Heart right ventricle (tissue), 16 donors: ENCODE data around the gene AKAP9. TPM values are rescaled to one million over a fixed set of nuclear protein-coding genes. Genes with fewer than 3 reads are reported as not detected.
A peak's percentile ranks its signal among the peaks of the same experiment; 100 is the strongest.
"Not testable (repeated sequence)": the region's sequence is repeated elsewhere in the genome, so short reads cannot be mapped to it uniquely, and the experiment has no call there.

Source experiments
- ATAC-seq, 8 donors: fragments of 200-7000 bp; cut with Tn5 transposase; one replicate each; pipeline ENCODE4 v1.9.1; 2020; ENCODE audit warnings: mild to moderate bottlenecking in 8 of 8, moderate library complexity in 8 of 8, moderate number of reproducible peaks in 1 of 8
- DNase-seq, 2 donors: peaks; one replicate each; pipeline ENCODE4 v3.0.0-alpha.2; 2020
- H3K27ac ChIP-seq, 10 donors: fragments of 200-600 bp; sonication (generic) in 2 of 10; one replicate each; pipeline versions ENCODE4 v1.5.0 to v1.8.0; 2020 to 2022; ENCODE audit warnings: mild to moderate bottlenecking in 3 of 10
- H3K27me3 ChIP-seq, 7 donors: fragments of 200-600 bp; one replicate each; pipeline ENCODE4 v1.8.0; 2021 to 2022; ENCODE audit warnings: mild to moderate bottlenecking in 2 of 7
- H3K36me3 ChIP-seq, 9 donors: fragments of 200-600 bp; sonication (generic) in 1 of 9; one replicate each; pipeline versions ENCODE4 v1.5.0 to v1.8.0; 2020 to 2022; ENCODE audit warnings: mild to moderate bottlenecking in 2 of 9
- H3K4me1 ChIP-seq, 9 donors: fragments of 200-600 bp; sonication (generic) in 1 of 9; one replicate each; pipeline versions ENCODE4 v1.5.0 to v1.8.0; 2020 to 2022; ENCODE audit warnings: mild to moderate bottlenecking in 4 of 9
- H3K4me3 ChIP-seq, 10 donors: fragments of 200-600 bp; sonication (generic) in 2 of 10; one replicate each; pipeline versions ENCODE4 v1.5.0 to v1.8.0; 2020 to 2022; ENCODE audit warnings: mild to moderate bottlenecking in 7 of 10, moderate library complexity in 2 of 10
- H3K9me3 ChIP-seq, 11 donors: fragments of 200-600 bp in 10 of 11; sonication (generic) in 2 of 11; one replicate each; pipeline versions ENCODE4 v1.5.0 to v1.8.0; 2013 to 2022; ENCODE audit warnings: mild to moderate bottlenecking in 2 of 11, control low read depth in 1 of 11, moderate library complexity in 1 of 11
- WGBS, 2 donors: extraction: QIAGEN DNeasy Blood & Tissue Kit; methylation state at CpG; one replicate each; pipeline ENCODE4 v1.1.7; 2013; ENCODE audit warnings: inconsistent platforms in 1 of 2; 5-methylcytosine and 5-hydroxymethylcytosine counted together
- intact Hi-C, 10 donors: fragments of 100-400 bp; cut with DNase I; formaldehyde crosslinking; loops; one replicate each; pipeline versions ENCODE4 v1.11.1 to v1.14.2; 2022
- polyA plus RNA-seq, 2 donors: library from polyadenylated mRNA; stranded (reverse); fragments of 200-250 nt; gene quantifications; one replicate each; pipeline ENCODE4 v1.2.3, GENCODE V29; 2013
- total RNA-seq, 10 donors: library from RNA; stranded (reverse); fragmentation: NEBNext Ultra II Directional in 3 of 10; extraction: Animal tissue kit (Norgen Biotek cat#: 25700) in 3 of 10; gene quantifications; one replicate each; pipeline versions ENCODE4 v1.2.1 to v1.2.4, GENCODE V29; 2021 to 2023
- TF ChIP-seq, protein P1 (sequence below), 9 donors: fragments of 200-600 bp; sonication (generic) in 2 of 9; IDR thresholded peaks; one replicate each; pipeline versions ENCODE4 v1.5.0 to v1.8.0; 2021 to 2022; ENCODE audit warnings: antibody characterized with exemption in 9 of 9, mild to moderate bottlenecking in 5 of 9, moderate library complexity in 1 of 9
- donor health status: Arrhythmogenic right ventricular cardiomyopathy.
- donor health status: ischemic (EF 13 %, LVEDD 7.1; RV severe dilation, severe dysfunction).
- donor health status: healthy with polysubstance abuse.
- donor health status: DM: no; HTN: yes; CAD: no.
- donor health status: DM: no; HTN: no; CAD: no.
- donor health status: ischemic (EF 25% LVEDD 6.9; RV normal size, moderate dysfunction).
- donor health status: ischemic (EF 25% LVEDD 5.7; RV mildly dilated, moderate dysfunction).
- donor health status: healthy.
- donor health status: DM: yes; HTN: yes; CAD: no.
- donor health status: Ischemic cardiomyopathy.
- donor health status: ischemic (EF 35%, LVEDD 5.7; RV mildly dilated, moderate dysfunction).
- donor health status: nonischemic (EF 11% LVEDD 7.7; RV severe dilation, severe dysfunction).
- donor health status: DM: yes; HTN: yes; CAD: no.
- donor health status: PGD.
- donor health status: ischemic (EF 29% LVEDD 5.4; RV normal size, mild dysfunction).
- donor health status: nonischemic (EF 23%, LVEDD 6.1; RV moderate dilation, normal function).

The AKAP9 gene
- total and polyA plus RNA-seq, 12 donors: 5.9 to 62.3 (median 49.2) TPM

DNA sequence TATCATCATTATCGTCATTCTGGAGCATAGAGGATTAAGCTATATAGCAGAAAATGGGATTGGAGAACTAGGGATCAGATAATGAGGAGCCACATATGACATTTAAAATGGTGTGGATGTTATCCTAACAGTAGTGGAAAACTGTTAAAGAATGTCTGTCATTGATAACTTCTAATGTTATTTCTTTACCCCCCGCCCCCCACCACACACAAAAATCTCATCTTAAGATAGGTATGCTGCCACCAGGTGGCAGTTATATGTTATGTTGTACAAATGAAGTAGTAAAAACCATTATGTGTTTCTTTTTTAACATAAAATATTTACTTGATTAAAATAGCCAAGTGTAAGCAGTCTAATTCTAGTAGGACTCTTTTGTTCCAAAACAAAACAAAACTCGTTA is 13.0 kb downstream of the AKAP9 start:
- H3K27me3 ChIP-seq: no peaks in the 10 kb centered on the region
- no peaks in the 10 kb centered on the region for H3K9me3 ChIP-seq
- 87 to 92% methylated on average over 3 of the region's 3 CpGs for WGBS, 2 donors
- no peak overlapping the region for H3K4me3 ChIP-seq
- TF ChIP-seq, protein P1, sequence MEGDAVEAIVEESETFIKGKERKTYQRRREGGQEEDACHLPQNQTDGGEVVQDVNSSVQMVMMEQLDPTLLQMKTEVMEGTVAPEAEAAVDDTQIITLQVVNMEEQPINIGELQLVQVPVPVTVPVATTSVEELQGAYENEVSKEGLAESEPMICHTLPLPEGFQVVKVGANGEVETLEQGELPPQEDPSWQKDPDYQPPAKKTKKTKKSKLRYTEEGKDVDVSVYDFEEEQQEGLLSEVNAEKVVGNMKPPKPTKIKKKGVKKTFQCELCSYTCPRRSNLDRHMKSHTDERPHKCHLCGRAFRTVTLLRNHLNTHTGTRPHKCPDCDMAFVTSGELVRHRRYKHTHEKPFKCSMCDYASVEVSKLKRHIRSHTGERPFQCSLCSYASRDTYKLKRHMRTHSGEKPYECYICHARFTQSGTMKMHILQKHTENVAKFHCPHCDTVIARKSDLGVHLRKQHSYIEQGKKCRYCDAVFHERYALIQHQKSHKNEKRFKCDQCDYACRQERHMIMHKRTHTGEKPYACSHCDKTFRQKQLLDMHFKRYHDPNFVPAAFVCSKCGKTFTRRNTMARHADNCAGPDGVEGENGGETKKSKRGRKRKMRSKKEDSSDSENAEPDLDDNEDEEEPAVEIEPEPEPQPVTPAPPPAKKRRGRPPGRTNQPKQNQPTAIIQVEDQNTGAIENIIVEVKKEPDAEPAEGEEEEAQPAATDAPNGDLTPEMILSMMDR (IDR thresholded peaks at IDR 0.05): peak in 2 of 9 donors; percentile 18 to 24
- H3K27ac ChIP-seq: no peak overlapping the region
- H3K4me1 ChIP-seq: peaks cover 3 to 47% (median 20%) of the 10 kb centered on the region in 9 donors
- ATAC-seq (no peak), DNase-seq (no peak)
- intact Hi-C loops: loop anchor here in 1 of 10 donors (10.0 kb wide), 1 partner anchor 91 kb away; no protein-coding TSS in a partner anchor
- peaks cover 0 to 4% (median 0%) of the 10 kb centered on the region in 9 donors for H3K36me3 ChIP-seq

DNA sequence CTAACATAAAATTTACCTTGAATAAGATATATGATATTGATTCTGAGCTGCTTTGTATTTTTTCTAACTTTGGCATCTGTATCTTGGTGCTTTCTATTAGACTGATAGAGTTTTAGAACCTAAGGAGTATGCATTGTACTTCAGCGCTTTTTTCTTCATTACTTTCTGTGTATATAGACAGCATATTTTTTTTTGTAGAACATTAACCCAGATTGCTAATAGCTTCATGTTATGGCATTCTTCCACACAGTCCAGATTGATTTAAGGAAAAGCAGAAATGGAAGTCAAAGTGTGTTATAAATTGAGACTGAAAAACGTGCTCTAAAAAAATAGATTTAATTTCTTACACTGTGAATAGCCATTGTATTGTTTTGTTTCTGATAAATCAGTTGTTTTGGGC is 15.8 kb downstream of the AKAP9 start:
- H3K9me3 ChIP-seq, H3K27ac ChIP-seq, ATAC-seq, H3K4me3 ChIP-seq, DNase-seq, H3K27me3 ChIP-seq, H3K36me3 ChIP-seq: not testable (repeated sequence)
- WGBS, 2 donors: 88 to 95% methylated on average over 2 of the region's 2 CpGs
- intact Hi-C loops: loop anchor here in 1 of 10 donors (10.0 kb wide), 1 partner anchor 88 kb away; no protein-coding TSS in a partner anchor
- peaks cover 3 to 40% (median 21%) of the 10 kb centered on the region in 9 donors for H3K4me1 ChIP-seq

DNA sequence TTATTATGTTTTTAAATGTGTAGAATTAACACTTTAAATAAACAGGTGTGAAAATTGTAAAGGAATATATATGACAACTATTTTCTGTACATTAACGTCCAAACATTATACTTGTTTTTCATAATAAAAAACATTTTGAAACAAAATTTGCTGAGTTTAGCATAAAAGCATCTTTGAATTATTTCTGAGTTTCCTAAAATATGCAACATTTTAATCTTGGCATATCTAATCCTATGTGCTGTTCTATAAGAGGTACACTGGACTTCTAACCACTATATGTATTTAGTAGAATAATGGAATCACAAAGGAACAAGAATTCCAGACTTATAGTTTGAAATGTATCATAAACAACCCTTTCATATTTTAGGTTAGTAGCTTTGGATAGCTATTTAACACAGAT is 16.6 kb downstream of the AKAP9 start:
- Histone ChIP-seq H3K4me3 (no peak overlapping the region), H3K27me3 (no peaks in the 10 kb centered on the region), H3K27ac (no peak overlapping the region), H3K9me3 (no peaks in the 10 kb centered on the region), H3K4me1 (peaks cover 3 to 40% (median 21%) of the 10 kb centered on the region in 9 donors), H3K36me3 (peaks cover 0 to 9% (median 0%) of the 10 kb centered on the region in 9 donors)
- TF ChIP-seq, protein P1 (IDR thresholded peaks at IDR 0.05): no peak
- DNase-seq: no peak
- intact Hi-C loops: loop anchor here in 1 of 10 donors (10.0 kb wide), 1 partner anchor 88 kb away; no protein-coding TSS in a partner anchor
- no peak for ATAC-seq
- WGBS, 2 donors: 96 to 97% methylated on average over 1 of the region's 1 CpG

DNA sequence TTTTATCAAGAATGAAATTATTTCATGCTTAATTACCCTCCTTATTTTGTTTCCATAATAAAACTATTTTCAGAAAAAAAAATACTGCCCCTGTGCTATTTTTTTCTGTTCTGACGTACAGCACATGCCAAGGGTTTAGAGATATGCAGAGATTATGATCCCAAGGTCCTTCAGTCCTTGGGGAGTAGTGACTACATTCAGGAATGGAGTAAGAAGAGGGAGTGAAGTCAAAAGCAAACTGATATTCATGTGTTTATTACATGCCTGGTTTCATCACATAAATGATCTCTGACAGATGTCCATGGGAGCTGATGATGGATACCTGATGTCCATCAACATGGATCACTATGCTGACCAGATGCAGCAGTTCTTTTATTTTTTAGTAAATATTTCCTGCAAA is 17.2 kb downstream of the AKAP9 start:
- H3K9me3 ChIP-seq: no peaks in the 10 kb centered on the region
- intact Hi-C loops: loop anchor here in 1 of 10 donors (10.0 kb wide), 1 partner anchor 87 kb away; no protein-coding TSS in a partner anchor
- peaks cover 0 to 9% (median 0%) of the 10 kb centered on the region in 9 donors for H3K36me3 ChIP-seq
- no peaks in the 10 kb centered on the region for H3K27me3 ChIP-seq
- WGBS, 2 donors: 9 to 19% methylated on average over 1 of the region's 1 CpG
- no peak overlapping the region for H3K4me3 ChIP-seq
- ATAC-seq (peak in 3 of 8 donors; percentile 45 to 63 (median 50)), DNase-seq (no peak)
- H3K4me1 ChIP-seq: peaks cover 3 to 40% (median 21%) of the 10 kb centered on the region in 9 donors
- no peak overlapping the region for H3K27ac ChIP-seq
- TF ChIP-seq, protein P1 (IDR thresholded peaks at IDR 0.05): no peak

DNA sequence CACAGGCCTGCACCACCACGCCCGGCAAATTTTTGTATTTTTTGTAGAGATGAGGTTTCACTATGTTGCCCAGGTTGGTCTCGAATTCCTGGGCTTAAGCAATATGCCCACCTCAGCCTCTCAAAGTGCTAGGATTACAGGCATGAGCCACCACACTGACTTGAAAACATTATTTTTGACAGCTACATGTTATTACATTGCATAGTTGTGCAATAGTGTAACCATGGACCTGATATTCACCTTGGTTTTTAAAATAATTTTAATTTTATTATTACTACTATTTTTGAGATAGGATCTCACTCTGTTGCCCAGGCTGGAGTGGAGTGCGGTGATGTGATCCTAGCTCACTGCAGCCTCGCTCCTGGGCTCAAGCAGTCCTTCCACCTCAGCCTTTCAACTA is 18.4 kb downstream of the AKAP9 start:
- Histone ChIP-seq H3K36me3 (peaks cover 0 to 9% (median 0%) of the 10 kb centered on the region in 9 donors), H3K4me3 (no peak overlapping the region), H3K27ac (no peak overlapping the region), H3K4me1 (peaks cover 3 to 44% (median 21%) of the 10 kb centered on the region in 9 donors), H3K27me3 (no peaks in the 10 kb centered on the region), H3K9me3 (no peaks in the 10 kb centered on the region)
- ATAC-seq (peak in 1 of 8 donors; percentile 34), DNase-seq (no peak)
- TF ChIP-seq, protein P1 (IDR thresholded peaks at IDR 0.05): no peak
- 56 to 68% methylated on average over 5 of the region's 5 CpGs for WGBS, 2 donors
- intact Hi-C loops: loop anchor here in 1 of 10 donors (10.0 kb wide), 1 partner anchor 86 kb away; no protein-coding TSS in a partner anchor
